HG03565 (cell line): ENCODE results near the gene SOWAHC.
"Not testable (repeated sequence)": the region's sequence is repeated elsewhere in the genome, so short reads cannot be mapped to it uniquely, and the experiment has no call there.

Experiments used
- ATAC-seq: cut with Tn5 transposase; IDR thresholded peaks from one replicate; pipeline ENCODE4 v1.9.1; 2021; ENCODE audit warnings: mild to moderate bottlenecking, moderate library complexity; ENCODE audit not compliant: unreplicated experiment

Gene SOWAHC

GRCh38 chr2:109613922-109614714 lies at the start of gene SOWAHC, which contains the start of gene SEPTIN10:
TSS of gene SOWAHC (plus strand) at chr2:109614364. CDS start at chr2:109614490, 126 bp downstream.
TSS of gene SEPTIN10 (minus strand) at chr2:109613966. CDS start at chr2:109613827, 139 bp downstream.
- ATAC-seq, result peak; percentile 76

GRCh38 chr2:109575373-109575772 lies 38.8 kb upstream of the SOWAHC start:
- no peak for ATAC-seq

GRCh38 chr2:109577630-109578029 lies 36.5 kb upstream of the SOWAHC start:
- ATAC-seq, result not testable (repeated sequence)

GRCh38 chr2:109582928-109583895 lies 31.0 kb upstream of the SOWAHC start:
- ATAC-seq, result no peak

- no peak for ATAC-seq
Observed at GRCh38 chr2:109586687-109587086, 27.5 kb upstream of the SOWAHC start.

GRCh38 chr2:109591206-109591605 lies 23.0 kb upstream of the SOWAHC start:
- no peak for ATAC-seq

GRCh38 chr2:109592905-109593304 lies 21.3 kb upstream of the SOWAHC start:
- ATAC-seq, result no peak

- no peak for ATAC-seq
Observed at GRCh38 chr2:109594246-109594885, 19.8 kb upstream of the SOWAHC start.

- no peak for ATAC-seq
Observed at GRCh38 chr2:109595644-109596043, 18.5 kb upstream of the SOWAHC start.

GRCh38 chr2:109597283-109597682 lies 16.9 kb upstream of the SOWAHC start:
- peak; percentile 57 for ATAC-seq

GRCh38 chr2:109601783-109602182 lies 12.4 kb upstream of the SOWAHC start:
- ATAC-seq, result no peak

GRCh38 chr2:109602617-109603188 lies 11.5 kb upstream of the SOWAHC start:
- no peak for ATAC-seq

GRCh38 chr2:109604597-109604996 lies 9.6 kb upstream of the SOWAHC start:
- no peak for ATAC-seq

- no peak for ATAC-seq
Observed at GRCh38 chr2:109607766-109608165, 6.4 kb upstream of the SOWAHC start.

- ATAC-seq, result no peak
Observed at GRCh38 chr2:109609352-109610024, 4.7 kb upstream of the SOWAHC start.

GRCh38 chr2:109611467-109612095 lies 2.6 kb upstream of the SOWAHC start:
- ATAC-seq, result no peak

GRCh38 chr2:109613081-109613921 lies 863 bp upstream of the SOWAHC start:
- peak; percentile 14 for ATAC-seq

GRCh38 chr2:109614715-109615636 lies 812 bp downstream of the SOWAHC start:
- ATAC-seq, result no peak
